GM18951 (cell line): ENCODE measurements around the gene TNS3.

ENCODE experiments used
- POLR2A ChIP-seq: IDR thresholded peaks from 4 replicates; pipeline ENCODE4 v1.6.1; 2011; ENCODE audit warnings: mild to moderate bottlenecking; ENCODE audit not compliant: insufficient read length, insufficient read depth; ENCODE audit errors: extremely low read depth
- in situ Hi-C: fragments of 300-500 bp; cut with MboI; formaldehyde crosslinking; loops from one replicate; pipeline ENCODE4 v1.12.0; 2022; ENCODE audit warnings: low sequenced_read_pairs, mixed read lengths, inconsistent platforms; ENCODE audit not compliant: unreplicated experiment

TNS3 gene

GRCh38 chr7:47581804-47582763, at the start of gene TNS3:
TNS3 (minus strand) TSS chr7:47582111; CDS start chr7:47439636, 142,475 bp downstream.
- no peak for TF ChIP-seq POLR2A
- in situ Hi-C loops = no loop called here

- in situ Hi-C loops = no loop called here
- TF ChIP-seq POLR2A = no peak
Measured at GRCh38 chr7:47631711-47632110, 49.8 kb upstream of the TNS3 start.

GRCh38 chr7:47627580-47628283, 45.8 kb upstream of the TNS3 start:
- in situ Hi-C loops = no loop called here
- TF ChIP-seq POLR2A = no peak

- in situ Hi-C loops = no loop called here
- no peak for TF ChIP-seq POLR2A
Measured at GRCh38 chr7:47625861-47626715, 44.2 kb upstream of the TNS3 start.

- no peak for TF ChIP-seq POLR2A
- in situ Hi-C loops = no loop called here
Measured at GRCh38 chr7:47624689-47625088, 42.8 kb upstream of the TNS3 start.

- TF ChIP-seq POLR2A = no peak
- in situ Hi-C loops = no loop called here
Measured at GRCh38 chr7:47622946-47623640, 41.2 kb upstream of the TNS3 start.

GRCh38 chr7:47622586-47622945, 40.7 kb upstream of the TNS3 start:
- TF ChIP-seq POLR2A = no peak
- in situ Hi-C loops = no loop called here

- in situ Hi-C loops = no loop called here
- TF ChIP-seq POLR2A = no peak
Measured at GRCh38 chr7:47621979-47622561, 40.2 kb upstream of the TNS3 start.

GRCh38 chr7:47621347-47621746, 39.4 kb upstream of the TNS3 start:
- in situ Hi-C loops = no loop called here

GRCh38 chr7:47619806-47620205, 37.9 kb upstream of the TNS3 start:
- in situ Hi-C loops = no loop called here
- TF ChIP-seq POLR2A = no peak

More at GRCh38 chr7:47621347-47621746, 39.4 kb upstream of the TNS3 start:
- TF ChIP-seq POLR2A = no peak

- TF ChIP-seq POLR2A = no peak
- in situ Hi-C loops = no loop called here
Measured at GRCh38 chr7:47617131-47617530, 35.2 kb upstream of the TNS3 start.

- in situ Hi-C loops = no loop called here
- TF ChIP-seq POLR2A = no peak
Measured at GRCh38 chr7:47614450-47614849, 32.5 kb upstream of the TNS3 start.

GRCh38 chr7:47611045-47611511, 29.2 kb upstream of the TNS3 start:
- no peak for TF ChIP-seq POLR2A
- in situ Hi-C loops = no loop called here
